ENCODE measurements around the gene DPP3.
A peak's percentile ranks its signal among the peaks of the same experiment; 100 is the strongest.

The DPP3 gene

GRCh38 chr11:66546966-66547661, 66.9 kb downstream of the DPP3 start:
- TF ChIP-seq ZNF692 (tag by site-specific recombination; IDR thresholded peaks at IDR 0.05) (peak; percentile 51; the same call in 1 of the 2 replicates), GLI4 (tag by site-specific recombination; IDR thresholded peaks at IDR 0.05) (no peak), ZNF664 (tag by site-specific recombination; IDR thresholded peaks at IDR 0.05) (peak; percentile 54; the same call in 1 of the 2 replicates), PRDM4 (tag by site-specific recombination; IDR thresholded peaks at IDR 0.05) (peak; percentile 76; the same call in 1 of the 2 replicates)

GRCh38 chr11:66547662-66548009, 67.4 kb downstream of the DPP3 start:
- no peak overlapping the region for H3K4me3 ChIP-seq (ENCODE audit: low read depth, low read length)
- no peak overlapping the region for H3K27ac ChIP-seq (ENCODE audit: extremely low read depth, low read depth, low read length)
- no peak for TF ChIP-seq ZNF138 (tag by site-specific recombination; IDR thresholded peaks at IDR 0.05; ENCODE audit: borderline replicate concordance)
- POLR2A ChIA-PET = no interaction called here
- peaks cover 0 to 13% of the 10 kb centered on the region in 2 experiments; a peak in 1 of 3 replicates for H3K36me3 ChIP-seq (ENCODE audit: control insufficient read depth in 2 of 2, insufficient read depth in 1 of 2, low read length in 2 of 2)
- H3K4me1 ChIP-seq (ENCODE audit: control insufficient read depth, insufficient read depth, low read length) = no peaks in the 10 kb centered on the region
- CTCF ChIA-PET = interaction anchor here (0.5 kb wide), 1 partner anchor 132 kb away, joined by 3 read pairs; no protein-coding TSS in a partner anchor
- H3K9me3 ChIP-seq (ENCODE audit: control insufficient read depth, insufficient read depth, low read depth, low read length) = no peaks in the 10 kb centered on the region

More at GRCh38 chr11:66546966-66547661, 66.9 kb downstream of the DPP3 start:
- ChIA-PET POLR2A (interaction anchor here (0.6 to 1.7 kb wide), 6 partner anchors 8 to 781 kb away, joined by 4 to 9 read pairs (median 5); partner anchors contain the start of gene DPP3), CTCF (interaction anchor here (0.5 to 2.8 kb wide), 5 partner anchors 31 to 139 kb away, joined by 3 to 10 read pairs (median 3); partner anchors contain the start of gene RBM4B)
- peaks cover 0 to 18% of the 10 kb centered on the region in 2 experiments; a peak in 1 of 3 replicates for H3K36me3 ChIP-seq (ENCODE audit: control insufficient read depth in 2 of 2, insufficient read depth in 1 of 2, low read length in 2 of 2)
- no peaks in the 10 kb centered on the region for H3K4me1 ChIP-seq (ENCODE audit: control insufficient read depth, insufficient read depth, low read length)
- no peaks in the 10 kb centered on the region for H3K9me3 ChIP-seq (ENCODE audit: control insufficient read depth, insufficient read depth, low read depth, low read length)
- no peak overlapping the region for H3K27ac ChIP-seq (ENCODE audit: extremely low read depth, low read depth, low read length)
- H3K4me3 ChIP-seq (ENCODE audit: low read depth, low read length) = no peak overlapping the region

- H3K27ac ChIP-seq (ENCODE audit: extremely low read depth, low read depth, low read length) = no peak overlapping the region
- no peaks in the 10 kb centered on the region for H3K4me1 ChIP-seq (ENCODE audit: control insufficient read depth, insufficient read depth, low read length)
- no peaks in the 10 kb centered on the region for H3K9me3 ChIP-seq (ENCODE audit: control insufficient read depth, insufficient read depth, low read depth, low read length)
- ChIA-PET CTCF (interaction anchor here (1.6 kb wide), 1 partner anchor 130 kb away, joined by 5 read pairs; no protein-coding TSS in a partner anchor), POLR2A (interaction anchor here (0.9 kb wide), 1 partner anchor 68 kb away, joined by 3 read pairs; the partner anchor contains the start of gene RBM14)
- peaks cover 0 to 9% of the 10 kb centered on the region in 2 experiments; a peak in 1 of 3 replicates for H3K36me3 ChIP-seq (ENCODE audit: control insufficient read depth in 2 of 2, insufficient read depth in 1 of 2, low read length in 2 of 2)
- H3K4me3 ChIP-seq (ENCODE audit: low read depth, low read length) = no peak overlapping the region
- no peak for TF ChIP-seq ZNF530 (tag by site-specific recombination; IDR thresholded peaks at IDR 0.05; ENCODE audit: low read depth)
- no peak for TF ChIP-seq PRDM2 (tag by site-specific recombination; IDR thresholded peaks at IDR 0.05; ENCODE audit: borderline replicate concordance)
- TF ChIP-seq ZNF768 (tag by site-specific recombination; IDR thresholded peaks at IDR 0.05) = no peak
- no peak for TF ChIP-seq ZNF658 (tag by site-specific recombination; IDR thresholded peaks at IDR 0.05)
- TF ChIP-seq ZBTB7A (tag by site-specific recombination; IDR thresholded peaks at IDR 0.05; ENCODE audit: low read depth) = no peak
- TF ChIP-seq ZNF624 (tag by site-specific recombination; IDR thresholded peaks at IDR 0.05) = no peak
- TF ChIP-seq KLF17 (tag by site-specific recombination; IDR thresholded peaks at IDR 0.05) = no peak
- TF ChIP-seq ZNF654 (tag by site-specific recombination; IDR thresholded peaks at IDR 0.05; ENCODE audit: low read depth) = no peak
- TF ChIP-seq ZNF157 (tag by site-specific recombination; IDR thresholded peaks at IDR 0.05) = no peak
- TF ChIP-seq ZNF76 (tag by site-specific recombination; IDR thresholded peaks at IDR 0.05; ENCODE audit: borderline replicate concordance, low read depth) = no peak
- no peak for TF ChIP-seq ZNF623 (tag by site-specific recombination; IDR thresholded peaks at IDR 0.05)
- no peak for TF ChIP-seq ZNF596 (tag by site-specific recombination; IDR thresholded peaks at IDR 0.05)
- no peak for TF ChIP-seq ZNF777 (tag by site-specific recombination; IDR thresholded peaks at IDR 0.05; ENCODE audit: borderline replicate concordance)
- TF ChIP-seq ZNF133 (tag by site-specific recombination; IDR thresholded peaks at IDR 0.05) = no peak
Observed at GRCh38 chr11:66548041-66548440, 67.8 kb downstream of the DPP3 start.
